WERI-Rb-1 (cell line): ENCODE data around the gene HMGCL.
"Not testable (repeated sequence)": the region's sequence is repeated elsewhere in the genome, so short reads cannot be mapped to it uniquely, and the experiment has no call there.

ENCODE experiments used
- DNase-seq: peaks from one replicate; pipeline ENCODE4 v3.0.0-alpha.2; 2020
- H3K27ac ChIP-seq: fragments of 250-450 bp; sonication (Bioruptor Pico); 2 replicates; pipeline ENCODE4 v1.5.1; 2020; ENCODE audit warnings: mild to moderate bottlenecking, moderate library complexity
- H3K27me3 ChIP-seq: fragments of 250-450 bp; sonication (Bioruptor Pico); 2 replicates; pipeline ENCODE4 v1.5.1; 2021; ENCODE audit warnings: mild to moderate bottlenecking, low read depth, moderate library complexity; ENCODE audit not compliant: insufficient read depth, severe bottlenecking
- H3K36me3 ChIP-seq: fragments of 250-450 bp; sonication (Bioruptor Pico); 2 replicates; pipeline ENCODE4 v1.5.1; 2020; ENCODE audit warnings: mild to moderate bottlenecking, moderate library complexity
- H3K4me3 ChIP-seq: 2 replicates; pipeline ENCODE4 v1.5.1; 2011; ENCODE audit warnings: low read depth, mild to moderate bottlenecking, control low read depth, low read length
- H3K9me3 ChIP-seq: fragments of 250-450 bp; sonication (Bioruptor Pico); 2 replicates; pipeline ENCODE4 v1.5.1; 2021; ENCODE audit warnings: mild to moderate bottlenecking, moderate library complexity; ENCODE audit not compliant: severe bottlenecking
- TF ChIP-seq, protein P1 (sequence below): IDR thresholded peaks from 2 replicates; pipeline ENCODE4 v1.5.1; 2011; ENCODE audit warnings: low read depth, mild to moderate bottlenecking, control low read depth, inconsistent platforms, low read length

The HMGCL gene

DNA sequence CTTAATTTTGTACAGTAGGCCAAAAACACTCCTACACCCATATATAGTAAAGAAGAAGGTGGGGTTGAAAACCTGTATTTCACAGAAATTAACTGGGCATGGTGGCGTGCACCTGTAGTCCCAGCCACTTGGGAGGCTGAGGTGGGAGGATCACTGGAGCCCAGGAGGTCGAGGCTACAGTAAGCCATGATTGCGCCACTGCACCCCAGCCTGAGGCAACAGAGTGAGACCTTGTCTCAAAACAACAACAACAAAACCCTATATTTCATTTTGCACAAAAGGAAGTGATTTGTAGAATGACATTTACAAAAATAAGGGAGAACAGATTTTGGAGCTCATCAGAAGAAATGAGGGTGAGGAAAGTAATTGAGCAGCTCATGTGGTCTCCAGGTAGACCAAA is 36.5 kb downstream of the HMGCL start:
- Histone ChIP-seq H3K36me3 (peaks cover 51% of the 10 kb centered on the region), H3K9me3 (no peaks in the 10 kb centered on the region), H3K4me3 (no peak overlapping the region), H3K27me3 (no peaks in the 10 kb centered on the region), H3K27ac (no peak overlapping the region)
- no peak for DNase-seq
- TF ChIP-seq, protein P1, sequence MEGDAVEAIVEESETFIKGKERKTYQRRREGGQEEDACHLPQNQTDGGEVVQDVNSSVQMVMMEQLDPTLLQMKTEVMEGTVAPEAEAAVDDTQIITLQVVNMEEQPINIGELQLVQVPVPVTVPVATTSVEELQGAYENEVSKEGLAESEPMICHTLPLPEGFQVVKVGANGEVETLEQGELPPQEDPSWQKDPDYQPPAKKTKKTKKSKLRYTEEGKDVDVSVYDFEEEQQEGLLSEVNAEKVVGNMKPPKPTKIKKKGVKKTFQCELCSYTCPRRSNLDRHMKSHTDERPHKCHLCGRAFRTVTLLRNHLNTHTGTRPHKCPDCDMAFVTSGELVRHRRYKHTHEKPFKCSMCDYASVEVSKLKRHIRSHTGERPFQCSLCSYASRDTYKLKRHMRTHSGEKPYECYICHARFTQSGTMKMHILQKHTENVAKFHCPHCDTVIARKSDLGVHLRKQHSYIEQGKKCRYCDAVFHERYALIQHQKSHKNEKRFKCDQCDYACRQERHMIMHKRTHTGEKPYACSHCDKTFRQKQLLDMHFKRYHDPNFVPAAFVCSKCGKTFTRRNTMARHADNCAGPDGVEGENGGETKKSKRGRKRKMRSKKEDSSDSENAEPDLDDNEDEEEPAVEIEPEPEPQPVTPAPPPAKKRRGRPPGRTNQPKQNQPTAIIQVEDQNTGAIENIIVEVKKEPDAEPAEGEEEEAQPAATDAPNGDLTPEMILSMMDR = no peak

DNA sequence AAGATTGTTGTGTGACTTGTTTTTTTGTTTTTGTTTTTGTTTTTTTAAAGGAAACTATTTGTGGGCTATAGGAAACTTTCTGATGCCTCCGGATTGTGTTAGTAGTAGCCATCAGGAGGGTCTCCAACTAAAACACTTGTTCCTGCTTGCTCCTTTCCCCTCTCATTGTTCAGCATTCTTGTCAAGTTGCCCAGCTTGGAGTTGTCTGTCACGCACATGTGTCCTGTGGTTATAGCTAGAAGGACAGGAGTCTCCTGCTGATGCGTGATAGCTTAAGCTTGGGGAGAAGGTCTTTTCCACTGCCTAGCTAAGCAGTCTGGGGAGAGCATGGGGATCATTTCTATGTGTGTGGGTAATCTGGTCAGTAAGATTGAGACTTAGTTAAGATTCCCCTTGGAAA is 37.5 kb downstream of the HMGCL start:
- TF ChIP-seq, protein P1 = no peak
- Histone ChIP-seq H3K27me3 (no peaks in the 10 kb centered on the region), H3K4me3 (no peak overlapping the region), H3K36me3 (peaks cover 48% of the 10 kb centered on the region), H3K9me3 (no peaks in the 10 kb centered on the region), H3K27ac (no peak overlapping the region)
- no peak for DNase-seq

DNA sequence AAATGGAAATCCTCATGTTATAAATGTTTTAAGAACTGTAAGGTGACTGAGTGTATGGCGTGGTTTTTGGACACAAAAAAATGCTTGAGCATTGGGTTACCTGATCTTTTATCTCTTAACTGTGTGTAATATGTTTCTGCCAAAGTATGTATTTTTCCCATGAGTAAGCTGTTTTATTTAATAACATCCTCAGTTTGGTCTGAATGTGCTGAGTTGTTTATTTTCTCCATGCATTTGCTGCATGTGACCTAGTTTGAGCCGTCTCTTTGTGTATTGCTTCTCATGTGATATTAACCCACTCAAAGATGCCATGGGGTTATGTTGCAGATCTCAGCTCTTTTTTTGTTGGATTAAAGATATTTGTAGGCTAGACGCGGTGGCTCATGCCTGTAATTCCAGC is 40.4 kb downstream of the HMGCL start:
- no peak overlapping the region for H3K27ac ChIP-seq
- no peaks in the 10 kb centered on the region for H3K27me3 ChIP-seq
- DNase-seq = no peak
- no peak overlapping the region for H3K4me3 ChIP-seq
- no peaks in the 10 kb centered on the region for H3K9me3 ChIP-seq
- peaks cover 75% of the 10 kb centered on the region for H3K36me3 ChIP-seq
- TF ChIP-seq, protein P1 = no peak

DNA sequence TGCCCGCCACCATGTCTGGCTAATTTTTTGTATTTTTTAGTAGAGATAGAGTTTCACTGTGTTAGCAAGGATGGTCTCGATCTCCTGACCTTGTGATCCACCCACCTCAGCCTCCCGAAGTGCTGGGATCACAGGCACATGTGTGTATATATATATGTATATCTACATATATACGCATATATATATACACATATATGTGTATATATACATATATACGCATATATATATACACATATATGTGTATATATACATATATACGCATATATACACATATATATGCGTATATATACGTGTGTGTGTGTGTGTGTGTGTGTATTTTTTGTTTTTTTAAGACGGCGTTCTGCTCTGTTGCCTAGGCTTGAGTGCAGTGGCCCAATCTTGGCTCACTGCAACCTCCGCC is 42.1 kb downstream of the HMGCL start:
- H3K4me3 ChIP-seq = not testable (repeated sequence)

DNA sequence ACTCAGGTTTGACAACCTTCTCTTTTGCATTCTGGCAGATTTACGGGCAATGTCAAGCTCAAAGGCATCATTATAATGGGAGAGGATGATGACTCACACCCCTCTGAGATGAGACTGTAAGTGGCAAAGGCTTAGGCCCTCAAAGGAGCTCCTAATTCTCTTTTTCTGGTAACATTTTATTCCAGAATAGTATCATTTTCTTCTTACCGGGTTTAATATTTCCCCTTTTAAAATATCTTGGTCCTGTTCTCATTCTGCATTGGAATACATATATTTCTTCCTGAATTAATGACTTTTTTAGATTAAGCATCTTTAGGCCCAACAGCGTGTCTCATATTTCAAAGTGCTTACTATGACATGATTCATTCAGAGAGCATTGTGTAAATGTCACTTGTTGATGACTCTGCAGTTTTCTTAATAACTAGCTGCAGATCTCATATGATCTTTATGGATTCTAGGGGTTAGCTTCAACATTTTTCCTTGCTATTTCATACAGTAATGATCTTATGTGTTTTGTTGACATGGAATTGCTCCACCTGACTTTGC is 45.3 kb downstream of the HMGCL start:
- no peak for DNase-seq
- H3K27me3 ChIP-seq = no peaks in the 10 kb centered on the region
- H3K4me3 ChIP-seq = no peak overlapping the region
- H3K9me3 ChIP-seq = no peaks in the 10 kb centered on the region
- TF ChIP-seq, protein P1 = no peak
- no peak overlapping the region for H3K27ac ChIP-seq
- H3K36me3 ChIP-seq = peaks cover 48% of the 10 kb centered on the region

More for the DNA sequence above, 42.1 kb downstream of the HMGCL start:
- H3K27ac ChIP-seq, H3K9me3 ChIP-seq, DNase-seq, H3K27me3 ChIP-seq: not testable (repeated sequence)
- peaks cover 78% of the 10 kb centered on the region for H3K36me3 ChIP-seq

DNA sequence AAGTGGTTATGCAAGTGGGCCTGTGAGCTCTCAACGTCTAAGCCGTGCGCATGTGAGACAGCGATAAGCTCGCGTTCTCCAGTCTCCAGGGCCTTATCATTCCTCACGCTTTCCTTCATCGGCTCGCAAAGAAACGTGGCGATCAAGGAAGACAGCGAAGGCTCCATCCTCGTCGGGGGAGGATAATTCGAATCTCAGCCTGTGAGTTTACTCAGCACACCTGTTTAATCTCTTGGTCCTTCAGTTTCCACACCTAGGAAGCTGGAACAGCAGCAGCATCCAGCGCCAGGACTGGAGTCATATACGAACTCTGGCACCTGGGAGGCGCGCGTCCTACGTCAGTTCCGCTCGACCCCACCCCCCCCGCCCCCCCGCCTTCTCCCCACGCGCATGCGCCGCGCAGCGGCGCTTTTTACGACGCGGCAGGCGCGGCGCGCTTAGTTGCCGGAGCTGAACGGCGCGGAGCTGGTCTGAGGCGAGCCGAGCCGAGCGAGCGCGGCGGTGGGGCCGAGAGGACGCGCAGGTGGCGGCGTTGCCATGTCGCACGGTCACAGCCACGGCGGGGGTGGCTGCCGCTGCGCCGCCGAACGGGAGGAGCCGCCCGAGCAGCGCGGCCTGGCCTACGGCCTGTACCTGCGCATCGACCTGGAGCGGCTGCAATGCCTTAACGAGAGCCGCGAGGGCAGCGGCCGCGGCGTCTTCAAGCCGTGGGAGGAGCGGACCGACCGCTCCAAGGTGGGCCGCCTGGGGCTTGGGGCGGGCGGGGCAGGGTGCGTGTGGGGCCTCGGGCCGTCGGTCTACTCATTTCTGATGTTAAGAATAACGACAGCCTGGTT is 47.0 kb downstream of the HMGCL start, which contains the start of gene PITHD1:
PITHD1 (plus strand) TSS at position 440 of the 836 bp plus-strand sequence; CDS start at position 538, 98 bp downstream.
- TF ChIP-seq, protein P1 = no peak
- no peaks in the 10 kb centered on the region for H3K9me3 ChIP-seq
- H3K36me3 ChIP-seq = peaks cover 35% of the 10 kb centered on the region
- H3K4me3 ChIP-seq = peak within 1 kb of the TSS; percentile 91
- H3K27ac ChIP-seq = peak within 1 kb of the TSS; percentile 93
- peak; percentile 81 for DNase-seq
- H3K27me3 ChIP-seq = no peaks in the 10 kb centered on the region
